Activated CD4-positive, alpha-beta T cell treated with anti-CD3 and anti-CD28 coated beads, Interleukin-2, amount 10 ng/mL, durations not matched to agents 24 days and 14 days (primary cell): ENCODE results near the gene RBM38. TPM values are rescaled to one million over a fixed set of nuclear protein-coding genes. Genes with fewer than 3 reads are reported as not detected.
"Not testable (repeated sequence)": the region's sequence is repeated elsewhere in the genome, so short reads cannot be mapped to it uniquely, and the experiment has no call there.

ENCODE experiments used
- DNase-seq: peaks from one replicate; pipeline ENCODE4 v3.0.0; 2022
- H3K27ac Mint-ChIP-seq: one replicate; pipeline ENCODE4 v1.8.0; 2022; ENCODE audit warnings: mild to moderate bottlenecking, mixed read lengths
- H3K27me3 Mint-ChIP-seq: one replicate; pipeline ENCODE4 v1.8.0; 2022; ENCODE audit warnings: mixed read lengths
- H3K36me3 Mint-ChIP-seq: one replicate; pipeline ENCODE4 v1.8.0; 2022; ENCODE audit warnings: low read depth, mild to moderate bottlenecking, mixed read lengths
- H3K4me1 Mint-ChIP-seq: one replicate; pipeline ENCODE4 v1.8.0; 2021; ENCODE audit warnings: mixed read lengths
- H3K4me3 Mint-ChIP-seq: one replicate; pipeline ENCODE4 v1.8.0; 2022; ENCODE audit warnings: mild to moderate bottlenecking, moderate library complexity, mixed read lengths
- H3K9me3 Mint-ChIP-seq: one replicate; pipeline ENCODE4 v1.8.0; 2021; ENCODE audit warnings: mixed read lengths
- intact Hi-C: fragments of 100-400 bp; cut with micrococcal nuclease; formaldehyde crosslinking; loops from one replicate; pipeline ENCODE4 v1.15.1; 2023
- total RNA-seq: library from RNA; stranded (reverse); gene quantifications from 2 replicates; pipeline ENCODE4 v1.2.3, GENCODE V29; 2022

Gene RBM38
- total RNA-seq, 1 donor from 2014 or later, result 100 TPM

- DNase-seq, H3K27me3 Mint-ChIP-seq, H3K9me3 Mint-ChIP-seq, H3K27ac Mint-ChIP-seq, H3K36me3 Mint-ChIP-seq, H3K4me3 Mint-ChIP-seq: not testable (repeated sequence)
- H3K4me1 Mint-ChIP-seq, result peaks cover 51% of the 10 kb centered on the region
- intact Hi-C loops, result loop anchor here (10.0 kb wide), 1 partner anchor 65 kb away; no protein-coding TSS in a partner anchor
These were observed 39.0 kb downstream of the RBM38 start for GRCh38 chr20:57430201-57430596.

- Mint-ChIP-seq H3K9me3 (no peaks in the 10 kb centered on the region), H3K27me3 (no peaks in the 10 kb centered on the region), H3K27ac (no peak overlapping the region), H3K4me3 (no peak overlapping the region), H3K4me1 (peaks cover 51% of the 10 kb centered on the region), H3K36me3 (no peaks in the 10 kb centered on the region)
- intact Hi-C loops, result loop anchor here (10.0 kb wide), 1 partner anchor 63 kb away; no protein-coding TSS in a partner anchor
- DNase-seq, result no peak
These were observed 40.3 kb downstream of the RBM38 start for GRCh38 chr20:57431539-57431835.

DNA sequence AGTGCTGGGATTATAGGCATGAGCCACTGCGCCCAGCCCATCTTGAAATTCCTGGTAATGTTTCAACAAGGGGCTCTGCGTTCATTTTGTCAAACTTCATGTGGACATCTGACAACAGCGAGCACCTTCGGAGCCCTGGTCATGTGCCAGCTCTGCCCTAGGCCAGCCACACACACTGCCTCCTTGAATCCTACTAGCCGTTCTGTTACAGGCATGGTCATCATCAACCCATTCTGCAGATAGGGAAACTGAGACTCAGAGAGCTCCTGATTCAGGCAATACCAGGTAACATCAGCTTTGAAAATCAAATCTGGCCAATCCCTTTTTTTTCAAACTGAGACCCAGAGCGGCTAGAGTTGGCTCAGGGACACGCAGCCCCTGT lies 41.3 kb downstream of the RBM38 start:
- Mint-ChIP-seq H3K9me3 (no peaks in the 10 kb centered on the region), H3K4me3 (peak overlapping the region; percentile 66), H3K36me3 (no peaks in the 10 kb centered on the region), H3K4me1 (peaks cover 51% of the 10 kb centered on the region), H3K27ac (peak overlapping the region; percentile 84), H3K27me3 (no peaks in the 10 kb centered on the region)
- DNase-seq, result no peak
- intact Hi-C loops, result loop anchor here (2.0 to 10.0 kb wide), 2 partner anchors 34 to 62 kb away; no protein-coding TSS in a partner anchor

- intact Hi-C loops, result loop anchor here (2.0 to 10.0 kb wide), 2 partner anchors 34 to 62 kb away; no protein-coding TSS in a partner anchor
- H3K4me1 Mint-ChIP-seq, result peaks cover 51% of the 10 kb centered on the region
- H3K4me3 Mint-ChIP-seq, result peak overlapping the region; percentile 66
These were observed 41.8 kb downstream of the RBM38 start for GRCh38 chr20:57432862-57433491.

GRCh38 chr20:57433657-57434389 lies 42.6 kb downstream of the RBM38 start:
- peak; percentile 79 for DNase-seq
- intact Hi-C loops, result loop anchor here (2.0 to 10.0 kb wide), 2 partner anchors 35 to 61 kb away; no protein-coding TSS in a partner anchor

More at GRCh38 chr20:57432862-57433491, 41.8 kb downstream of the RBM38 start:
- Mint-ChIP-seq H3K9me3 (no peaks in the 10 kb centered on the region), H3K27me3 (no peaks in the 10 kb centered on the region), H3K27ac (peak overlapping the region; percentile 84), H3K36me3 (no peaks in the 10 kb centered on the region)
- peak; percentile 93 for DNase-seq

DNA sequence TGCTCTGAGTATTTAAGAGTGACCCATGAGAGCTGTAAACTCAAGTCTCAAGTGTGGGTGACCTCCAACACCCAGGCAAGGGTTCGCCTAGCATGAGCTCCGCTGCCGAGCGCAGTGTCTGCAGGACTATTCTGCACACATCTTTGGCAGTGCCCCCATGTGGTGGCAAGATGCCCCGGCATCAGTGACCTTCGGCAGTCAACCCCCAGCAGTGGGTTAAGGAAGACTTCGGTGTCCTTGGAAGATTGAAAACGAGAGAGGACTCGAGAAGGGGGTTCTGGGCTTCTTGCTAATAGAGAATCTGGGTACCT lies 43.1 kb downstream of the RBM38 start:
- intact Hi-C loops, result loop anchor here (10.0 kb wide), 1 partner anchor 60 kb away; no protein-coding TSS in a partner anchor
- H3K36me3 Mint-ChIP-seq, result no peaks in the 10 kb centered on the region
- no peaks in the 10 kb centered on the region for H3K9me3 Mint-ChIP-seq
- peak; percentile 63 for DNase-seq
- H3K27ac Mint-ChIP-seq, result no peak overlapping the region
- peaks cover 51% of the 10 kb centered on the region for H3K4me1 Mint-ChIP-seq
- H3K4me3 Mint-ChIP-seq, result no peak overlapping the region
- no peaks in the 10 kb centered on the region for H3K27me3 Mint-ChIP-seq

More at GRCh38 chr20:57433657-57434389, 42.6 kb downstream of the RBM38 start:
- Mint-ChIP-seq H3K4me3 (peak overlapping the region; percentile 66), H3K36me3 (no peaks in the 10 kb centered on the region), H3K27me3 (no peaks in the 10 kb centered on the region), H3K4me1 (peaks cover 51% of the 10 kb centered on the region), H3K27ac (peak overlapping the region; percentile 84), H3K9me3 (no peaks in the 10 kb centered on the region)

GRCh38 chr20:57435105-57435497 lies 43.9 kb downstream of the RBM38 start:
- no peak for DNase-seq
- Mint-ChIP-seq H3K9me3 (no peaks in the 10 kb centered on the region), H3K27me3 (no peaks in the 10 kb centered on the region), H3K27ac (no peak overlapping the region), H3K4me3 (no peak overlapping the region), H3K4me1 (peaks cover 45% of the 10 kb centered on the region), H3K36me3 (no peaks in the 10 kb centered on the region)
- intact Hi-C loops, result loop anchor here (10.0 kb wide), 1 partner anchor 60 kb away; no protein-coding TSS in a partner anchor

DNA sequence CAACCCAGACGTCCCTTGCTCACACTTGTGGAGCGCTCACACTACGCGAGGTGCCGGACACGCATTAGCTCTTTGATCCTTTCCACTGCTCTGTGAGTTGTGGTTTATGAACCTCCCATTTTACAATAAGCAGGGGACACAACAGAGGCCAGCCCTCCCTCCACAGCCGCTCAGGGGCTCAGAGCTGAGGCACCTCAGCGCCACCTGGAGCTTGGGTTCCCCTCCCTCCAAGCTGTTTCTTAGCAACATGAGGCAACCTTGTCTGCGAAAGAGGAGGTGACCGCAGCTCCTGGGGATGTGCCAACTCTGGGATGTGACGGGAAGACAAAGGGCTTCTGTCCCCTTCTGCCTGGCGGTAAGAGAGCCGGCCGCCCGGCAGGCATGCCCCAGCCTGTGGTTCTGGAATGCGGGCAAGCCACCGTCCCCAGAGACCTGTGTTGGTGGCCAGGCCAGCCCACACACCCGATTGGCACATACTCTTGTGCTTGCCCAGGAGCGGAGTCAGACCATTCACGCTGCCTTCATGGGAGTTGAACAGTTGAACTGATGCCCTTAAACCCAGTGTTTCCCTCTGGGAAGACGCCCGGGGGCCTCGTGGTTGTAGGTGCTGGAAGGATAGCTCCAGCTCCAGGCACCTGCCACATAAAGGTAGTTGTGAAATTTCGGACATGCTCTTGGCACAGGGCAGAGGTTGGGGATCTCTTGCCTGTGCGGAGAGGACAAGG lies 44.5 kb downstream of the RBM38 start:
- no peaks in the 10 kb centered on the region for H3K27me3 Mint-ChIP-seq
- H3K36me3 Mint-ChIP-seq, result no peaks in the 10 kb centered on the region
- peak; percentile 71 for DNase-seq
- intact Hi-C loops, result loop anchor here (10.0 kb wide), 1 partner anchor 59 kb away; no protein-coding TSS in a partner anchor
- no peak overlapping the region for H3K4me3 Mint-ChIP-seq
- H3K9me3 Mint-ChIP-seq, result no peaks in the 10 kb centered on the region
- peaks cover 44% of the 10 kb centered on the region for H3K4me1 Mint-ChIP-seq
- H3K27ac Mint-ChIP-seq, result no peak overlapping the region

- Mint-ChIP-seq H3K9me3 (no peaks in the 10 kb centered on the region), H3K4me3 (no peak overlapping the region), H3K4me1 (peaks cover 41% of the 10 kb centered on the region), H3K27me3 (no peaks in the 10 kb centered on the region), H3K27ac (no peak overlapping the region), H3K36me3 (no peaks in the 10 kb centered on the region)
- no peak for DNase-seq
- intact Hi-C loops, result loop anchor here (10.0 kb wide), 1 partner anchor 59 kb away; no protein-coding TSS in a partner anchor
These were observed 45.0 kb downstream of the RBM38 start for GRCh38 chr20:57436223-57436545.

GRCh38 chr20:57437267-57437666 lies 46.1 kb downstream of the RBM38 start:
- H3K27ac Mint-ChIP-seq, result no peak overlapping the region
- DNase-seq, result no peak
- intact Hi-C loops, result loop anchor here (10.0 kb wide), 1 partner anchor 58 kb away; no protein-coding TSS in a partner anchor
- no peak overlapping the region for H3K4me3 Mint-ChIP-seq
- peaks cover 33% of the 10 kb centered on the region for H3K4me1 Mint-ChIP-seq
- H3K9me3 Mint-ChIP-seq, result no peaks in the 10 kb centered on the region
- H3K27me3 Mint-ChIP-seq, result no peaks in the 10 kb centered on the region
- H3K36me3 Mint-ChIP-seq, result no peaks in the 10 kb centered on the region

GRCh38 chr20:57437672-57438330 lies 46.6 kb downstream of the RBM38 start:
- H3K9me3 Mint-ChIP-seq, result no peaks in the 10 kb centered on the region
- peaks cover 27% of the 10 kb centered on the region for H3K4me1 Mint-ChIP-seq
- H3K27me3 Mint-ChIP-seq, result no peaks in the 10 kb centered on the region
- DNase-seq, result no peak
- no peak overlapping the region for H3K4me3 Mint-ChIP-seq
- H3K36me3 Mint-ChIP-seq, result no peaks in the 10 kb centered on the region
- H3K27ac Mint-ChIP-seq, result no peak overlapping the region
- intact Hi-C loops, result loop anchor here (10.0 kb wide), 1 partner anchor 57 kb away; no protein-coding TSS in a partner anchor

DNA sequence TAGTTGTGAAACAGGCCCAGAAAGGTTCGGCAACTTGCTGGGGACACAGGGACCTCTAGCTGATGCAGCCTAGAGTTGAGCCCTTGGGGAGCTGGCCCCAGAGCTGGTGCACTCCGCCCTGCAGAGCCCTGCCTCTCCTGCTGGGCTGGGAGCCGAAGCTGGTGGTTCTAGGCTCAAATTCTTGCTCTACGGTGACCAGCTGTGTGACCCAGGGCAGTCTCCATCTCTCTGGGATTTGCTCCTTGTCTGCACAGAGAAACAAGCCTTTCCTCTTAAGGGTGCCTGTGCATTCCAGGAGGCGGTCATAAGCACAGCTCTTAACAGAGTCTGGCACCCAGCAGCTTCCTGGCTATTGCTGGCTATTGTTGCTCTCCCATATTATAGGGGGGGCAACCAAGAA lies 47.4 kb downstream of the RBM38 start:
- no peak overlapping the region for H3K4me3 Mint-ChIP-seq
- H3K27ac Mint-ChIP-seq, result no peak overlapping the region
- H3K36me3 Mint-ChIP-seq, result no peaks in the 10 kb centered on the region
- peaks cover 20% of the 10 kb centered on the region for H3K4me1 Mint-ChIP-seq
- intact Hi-C loops, result loop anchor here (10.0 kb wide), 1 partner anchor 56 kb away; no protein-coding TSS in a partner anchor
- no peaks in the 10 kb centered on the region for H3K27me3 Mint-ChIP-seq
- no peak for DNase-seq
- no peaks in the 10 kb centered on the region for H3K9me3 Mint-ChIP-seq

GRCh38 chr20:57439432-57439831 lies 48.2 kb downstream of the RBM38 start:
- intact Hi-C loops, result loop anchor here (10.0 kb wide), 1 partner anchor 55 kb away; no protein-coding TSS in a partner anchor
- H3K36me3 Mint-ChIP-seq, result no peaks in the 10 kb centered on the region
- H3K27ac Mint-ChIP-seq, result peak overlapping the region; percentile 15
- H3K27me3 Mint-ChIP-seq, result no peaks in the 10 kb centered on the region
- H3K4me3 Mint-ChIP-seq, result no peak overlapping the region
- no peaks in the 10 kb centered on the region for H3K9me3 Mint-ChIP-seq
- DNase-seq, result no peak
- H3K4me1 Mint-ChIP-seq, result peaks cover 11% of the 10 kb centered on the region
